Measurements from ENCODE around the gene LRRC75A. TPM values are rescaled to one million over a fixed set of nuclear protein-coding genes. Genes with fewer than 3 reads are reported as not detected.

The LRRC75A gene
- polyA plus RNA-seq, 1 experiment, result 1.3 TPM

- H3K27me3 ChIP-seq (ENCODE audit: control insufficient read depth, insufficient read depth, low read length), result peaks cover 25% of the 10 kb centered on the region
- no peaks in the 10 kb centered on the region for H3K36me3 ChIP-seq (ENCODE audit: control insufficient read depth, insufficient read depth, low read length)
- no peak for TF ChIP-seq CTCF (IDR thresholded peaks at IDR 0.05; ENCODE audit: insufficient read depth, low read depth, low read length)
- CTCF ChIA-PET, result interaction anchor here (1.3 to 1.8 kb wide), 3 partner anchors 9 to 40 kb away, joined by 4 to 5 read pairs (median 5); no protein-coding TSS in a partner anchor
- H3K4me3 ChIP-seq (ENCODE audit: low read depth, low read length), result no peak overlapping the region
- DNase-seq (ENCODE audit: low read depth), result no peak
- POLR2A ChIA-PET, result no interaction called here
Observed at GRCh38 chr17:16493531-16494046, 1.6 kb upstream of the LRRC75A start.

- Histone ChIP-seq H3K4me3 (ENCODE audit: low read depth, low read length) (peak overlapping the region; percentile 35), H3K27me3 (ENCODE audit: control insufficient read depth, insufficient read depth, low read length) (peaks cover 25% of the 10 kb centered on the region), H3K36me3 (ENCODE audit: control insufficient read depth, insufficient read depth, low read length) (no peaks in the 10 kb centered on the region)
- ChIA-PET CTCF (interaction anchor here (1.3 to 1.8 kb wide), 3 partner anchors 10 to 39 kb away, joined by 4 to 5 read pairs (median 5); no protein-coding TSS in a partner anchor), POLR2A (no interaction called here)
- no peak for DNase-seq (ENCODE audit: low read depth)
- no peak for TF ChIP-seq CTCF (IDR thresholded peaks at IDR 0.05; ENCODE audit: insufficient read depth, low read depth, low read length)
Observed at GRCh38 chr17:16492613-16493530, 879 bp upstream of the LRRC75A start.

GRCh38 chr17:16491131-16491702, 776 bp downstream of the LRRC75A start:
- Histone ChIP-seq H3K36me3 (ENCODE audit: control insufficient read depth, insufficient read depth, low read length) (no peaks in the 10 kb centered on the region), H3K4me3 (ENCODE audit: low read depth, low read length) (peak overlapping the region; percentile 35), H3K27me3 (ENCODE audit: control insufficient read depth, insufficient read depth, low read length) (peaks cover 19% of the 10 kb centered on the region)
- ChIA-PET CTCF (interaction anchor here (0.9 kb wide), 1 partner anchor 26 kb away, joined by 3 read pairs; no protein-coding TSS in a partner anchor), POLR2A (no interaction called here)
- DNase-seq (ENCODE audit: low read depth), result no peak
- TF ChIP-seq CTCF (IDR thresholded peaks at IDR 0.05; ENCODE audit: insufficient read depth, low read depth, low read length), result no peak

GRCh38 chr17:16489431-16489830, 2.6 kb downstream of the LRRC75A start:
- peaks cover 8% of the 10 kb centered on the region for H3K27me3 ChIP-seq (ENCODE audit: control insufficient read depth, insufficient read depth, low read length)
- CTCF ChIA-PET, result interaction anchor here (1.9 kb wide), 1 partner anchor 36 kb away, joined by 7 read pairs; no protein-coding TSS in a partner anchor
- DNase-seq (ENCODE audit: low read depth), result no peak
- no peak for TF ChIP-seq CTCF (IDR thresholded peaks at IDR 0.05; ENCODE audit: insufficient read depth, low read depth, low read length)
- no peak overlapping the region for H3K4me3 ChIP-seq (ENCODE audit: low read depth, low read length)
- no peaks in the 10 kb centered on the region for H3K36me3 ChIP-seq (ENCODE audit: control insufficient read depth, insufficient read depth, low read length)
- POLR2A ChIA-PET, result no interaction called here

- POLR2A ChIA-PET, result no interaction called here
- CTCF ChIA-PET, result interaction anchor here (1.0 to 2.1 kb wide), 3 partner anchors 26 to 36 kb away, joined by 3 to 7 read pairs (median 6); no protein-coding TSS in a partner anchor
- Histone ChIP-seq H3K36me3 (ENCODE audit: control insufficient read depth, insufficient read depth, low read length) (no peaks in the 10 kb centered on the region), H3K27me3 (ENCODE audit: control insufficient read depth, insufficient read depth, low read length) (peaks cover 8% of the 10 kb centered on the region), H3K4me3 (ENCODE audit: low read depth, low read length) (no peak overlapping the region)
- no peak for DNase-seq (ENCODE audit: low read depth)
- TF ChIP-seq CTCF (IDR thresholded peaks at IDR 0.05; ENCODE audit: insufficient read depth, low read depth, low read length), result no peak
Observed at GRCh38 chr17:16488968-16489337, 3.0 kb downstream of the LRRC75A start.

Data from BJ (cell line).